KG1 (cell line): ENCODE measurements around the gene PTGIS.
A peak's percentile ranks its signal among the peaks of the same experiment; 100 is the strongest.
"Not testable (repeated sequence)": the region's sequence is repeated elsewhere in the genome, so short reads cannot be mapped to it uniquely, and the experiment has no call there.

Source experiments
- DNase-seq: peaks from one replicate; lab custom pipeline; 2025; lab: John Stamatoyannopoulos, UW

Gene PTGIS

DNA sequence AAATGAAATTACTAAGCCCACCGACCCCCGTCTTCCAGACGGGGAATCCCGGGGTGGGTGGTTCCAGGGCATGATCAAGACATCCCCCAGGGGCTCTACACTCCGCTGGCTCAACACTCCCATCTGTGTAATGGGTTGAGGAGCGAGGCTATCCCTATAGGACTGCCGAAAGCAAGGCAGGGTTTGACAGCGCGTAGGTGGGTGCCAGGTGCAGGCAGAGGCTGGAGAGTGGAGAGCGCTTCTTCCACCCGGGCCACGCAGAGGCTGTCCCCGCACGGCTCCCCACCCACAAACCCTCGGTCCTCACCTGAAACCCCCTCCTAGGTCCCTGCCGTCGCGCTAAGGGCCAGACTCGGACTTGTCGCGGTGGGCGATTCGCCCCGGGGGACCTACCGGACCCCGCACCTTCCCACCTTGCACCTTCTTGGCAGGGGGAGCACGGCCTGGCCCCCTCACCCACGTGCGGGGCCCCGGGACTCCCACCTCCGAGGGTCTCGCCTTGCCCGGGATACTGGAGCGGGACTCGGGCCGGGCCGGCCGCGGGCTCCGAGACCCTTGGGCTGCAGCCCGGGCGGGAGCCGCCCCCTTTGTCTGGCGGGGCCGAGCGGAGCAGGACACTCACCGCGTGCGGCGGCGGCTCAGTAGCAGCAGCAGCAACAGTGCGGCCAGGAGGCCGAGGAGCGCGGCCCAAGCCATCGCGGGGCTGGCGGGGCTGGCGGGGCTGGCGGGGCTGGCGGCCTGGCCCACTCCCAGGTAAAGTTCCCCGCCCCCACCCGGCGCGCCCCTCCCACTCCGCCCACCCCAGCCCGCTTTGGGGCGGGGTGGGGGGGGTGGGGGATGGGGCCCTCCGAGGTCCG, at the start of gene PTGIS:
Gene PTGIS, minus strand, starts transcription at position 717 of the 857 bp plus-strand sequence. Its CDS starts 21 bp downstream, at position 696.
- DNase-seq: no peak

DNA sequence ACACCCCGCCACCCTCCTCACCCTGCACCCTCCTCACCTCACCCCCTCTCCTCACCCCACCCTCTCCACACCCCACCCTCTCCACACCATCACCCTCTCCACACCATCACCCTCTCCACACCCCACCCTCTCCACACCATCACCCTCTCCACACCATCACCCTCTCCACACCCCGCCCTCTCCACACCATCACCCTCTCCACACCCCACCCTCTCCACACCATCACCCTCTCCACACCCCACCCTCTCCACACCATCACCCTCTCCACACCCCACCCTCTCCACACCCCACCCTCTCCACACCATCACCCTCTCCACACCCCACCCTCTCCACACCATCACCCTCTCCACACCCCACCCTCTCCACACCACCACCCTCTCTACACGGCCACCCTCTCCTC, 49.5 kb upstream of the PTGIS start:
- DNase-seq: not testable (repeated sequence)

DNA sequence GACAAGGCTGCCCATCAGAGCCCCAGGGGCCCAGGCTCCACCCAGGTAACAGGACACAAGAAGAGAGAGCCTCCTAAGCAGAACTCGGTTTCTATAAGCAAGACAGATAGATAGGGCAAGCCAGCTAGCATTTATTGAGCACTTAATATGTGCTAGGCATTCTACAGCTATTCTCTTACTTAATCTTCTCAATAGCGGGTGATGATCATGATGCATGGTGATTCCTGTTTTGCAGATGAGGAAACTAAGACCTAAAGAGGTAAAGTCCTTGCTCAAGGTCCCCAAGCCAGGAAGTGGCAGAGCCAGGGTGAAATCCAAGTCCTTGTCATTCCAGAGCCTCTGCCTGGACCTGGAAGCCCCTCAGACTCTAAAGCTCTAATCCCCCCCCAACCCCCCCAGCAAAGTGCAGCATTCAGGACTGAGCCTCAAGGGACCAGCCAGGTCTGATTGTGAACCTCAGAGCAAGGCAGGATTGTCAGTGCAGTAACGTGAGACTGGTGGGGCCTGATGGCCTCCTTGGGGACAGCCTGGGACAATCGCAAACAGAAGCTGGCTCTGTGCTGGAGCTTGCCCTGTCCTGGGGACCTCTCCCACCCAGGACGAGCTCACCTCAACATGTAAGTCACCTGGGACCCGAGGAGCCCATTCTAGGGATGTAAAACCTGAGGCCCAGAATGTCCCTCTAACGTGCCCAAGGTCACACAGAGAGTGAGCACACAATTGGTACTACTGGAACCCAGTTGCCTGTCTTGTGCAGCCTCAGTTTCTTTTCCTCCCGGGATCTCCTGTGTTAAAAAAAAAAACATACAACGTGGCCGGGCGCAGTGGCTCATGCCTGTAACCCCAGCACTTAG, 48.4 kb upstream of the PTGIS start:
- no peak for DNase-seq

DNA sequence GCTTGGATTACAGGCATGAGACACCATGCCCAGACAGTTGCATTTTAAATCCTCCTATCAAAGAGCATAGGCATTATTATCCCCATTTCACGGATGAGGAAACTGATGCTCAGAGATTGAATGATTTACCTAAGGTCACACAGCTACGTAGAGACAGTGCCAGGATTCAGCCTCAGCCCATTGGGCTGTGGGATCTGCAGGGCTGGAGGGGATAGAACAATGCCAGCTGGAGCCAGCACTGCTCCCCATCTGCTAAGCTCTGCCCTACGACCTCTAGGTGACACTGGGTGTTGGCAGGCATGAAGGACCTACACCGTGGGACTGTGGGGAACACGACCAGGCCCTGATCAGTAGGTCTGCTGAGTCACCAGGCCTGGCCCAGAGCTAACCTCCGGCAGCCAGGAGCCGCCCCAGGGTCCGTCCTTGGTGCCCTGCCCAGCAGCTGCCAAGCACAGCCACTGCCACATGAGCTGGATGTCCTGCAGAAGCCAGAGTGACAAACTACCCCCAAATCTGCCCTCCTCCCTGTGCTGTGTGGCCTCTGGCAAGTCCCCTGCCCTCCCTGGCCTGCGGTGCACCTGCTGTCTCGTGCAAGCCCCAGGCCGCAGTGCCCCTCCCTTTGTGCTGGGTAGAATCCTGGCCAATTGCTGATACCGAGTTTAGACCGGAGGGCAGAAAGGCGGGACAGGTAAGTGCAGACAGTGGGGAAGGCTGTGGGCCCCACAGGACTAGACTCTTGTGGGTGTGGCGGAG, 47.6 kb upstream of the PTGIS start:
- DNase-seq: no peak

DNA sequence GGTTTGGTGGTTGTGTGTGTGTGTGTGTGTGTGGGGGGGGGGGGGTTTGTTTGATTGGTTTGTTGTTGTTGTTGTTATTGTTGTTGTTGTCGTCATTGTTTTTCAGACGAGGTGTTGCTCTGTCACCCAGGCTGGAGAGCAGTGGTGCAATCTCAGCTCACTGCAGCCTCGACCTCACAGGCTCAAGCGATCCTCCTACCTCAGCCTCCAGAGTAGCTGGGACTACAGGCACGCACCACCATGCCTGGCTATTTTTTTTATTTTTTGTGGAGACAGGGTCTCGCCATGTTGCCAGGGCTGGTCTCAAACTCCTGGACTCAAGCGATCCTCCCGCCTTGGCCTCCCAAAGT, 47.1 kb upstream of the PTGIS start:
- not testable (repeated sequence) for DNase-seq

DNA sequence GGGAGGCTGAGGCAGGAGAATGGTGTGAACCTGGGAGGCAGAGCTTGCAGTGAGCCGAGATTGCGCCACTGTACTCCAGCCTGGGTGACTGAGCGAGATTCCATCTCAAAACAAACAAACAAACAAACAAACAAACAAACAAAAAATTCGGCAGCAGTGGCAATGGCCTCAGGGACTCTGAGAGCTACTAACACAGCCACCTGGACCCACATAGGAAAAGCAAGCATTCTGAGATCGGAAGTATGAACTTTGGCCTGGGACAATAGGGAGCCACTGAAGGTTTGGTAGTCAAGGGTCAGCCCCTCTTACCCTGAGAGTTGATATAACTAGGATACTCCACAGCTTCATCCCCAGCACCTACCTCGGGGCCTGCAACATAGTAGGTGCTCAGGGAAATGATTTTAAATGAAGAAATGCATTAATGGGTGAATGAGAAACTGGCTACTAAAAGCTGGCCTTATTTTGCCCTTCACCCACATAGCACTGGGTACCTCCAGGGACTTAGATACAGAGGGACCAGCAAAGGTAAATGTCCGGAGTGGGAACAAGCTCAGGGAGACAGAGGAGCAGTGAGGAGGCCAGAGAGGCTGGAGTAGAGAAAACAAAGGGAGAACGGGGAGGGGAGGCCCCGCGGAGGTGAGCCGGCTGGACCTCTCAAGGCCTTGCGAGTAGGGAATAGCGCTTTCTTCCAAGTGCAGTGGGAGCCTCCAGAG, 46.6 kb upstream of the PTGIS start:
- DNase-seq: no peak

DNA sequence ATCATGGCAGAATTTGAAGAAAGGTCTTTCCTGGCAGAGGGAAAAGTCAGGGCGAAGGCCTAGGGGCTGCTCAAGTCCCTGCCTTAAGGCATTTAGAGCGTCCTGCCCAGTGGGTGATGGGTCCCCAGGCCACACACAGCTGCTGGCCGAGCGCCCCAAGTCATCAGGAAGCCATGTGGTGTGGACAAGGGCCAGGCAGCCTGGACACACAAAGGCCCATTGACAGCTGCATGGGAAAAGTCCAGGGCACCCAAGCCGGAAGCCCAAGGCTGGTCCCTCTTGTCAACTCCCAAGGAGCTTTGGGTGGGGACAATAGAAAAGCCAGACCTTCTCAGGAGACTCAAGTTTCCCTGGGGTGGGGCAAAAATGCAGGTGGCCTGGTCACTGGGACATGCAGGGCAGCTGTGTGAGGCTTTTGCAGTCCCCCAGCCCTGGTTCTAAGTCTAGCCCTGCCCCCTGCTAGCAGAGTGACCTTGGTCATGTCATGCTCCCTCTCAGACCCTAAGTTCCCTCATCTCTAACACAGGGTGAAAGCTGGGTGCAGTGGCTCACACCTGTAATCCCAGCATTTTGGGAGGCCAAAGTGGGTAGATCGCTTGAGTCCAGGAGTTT, 44.3 kb upstream of the PTGIS start:
- DNase-seq: no peak

DNA sequence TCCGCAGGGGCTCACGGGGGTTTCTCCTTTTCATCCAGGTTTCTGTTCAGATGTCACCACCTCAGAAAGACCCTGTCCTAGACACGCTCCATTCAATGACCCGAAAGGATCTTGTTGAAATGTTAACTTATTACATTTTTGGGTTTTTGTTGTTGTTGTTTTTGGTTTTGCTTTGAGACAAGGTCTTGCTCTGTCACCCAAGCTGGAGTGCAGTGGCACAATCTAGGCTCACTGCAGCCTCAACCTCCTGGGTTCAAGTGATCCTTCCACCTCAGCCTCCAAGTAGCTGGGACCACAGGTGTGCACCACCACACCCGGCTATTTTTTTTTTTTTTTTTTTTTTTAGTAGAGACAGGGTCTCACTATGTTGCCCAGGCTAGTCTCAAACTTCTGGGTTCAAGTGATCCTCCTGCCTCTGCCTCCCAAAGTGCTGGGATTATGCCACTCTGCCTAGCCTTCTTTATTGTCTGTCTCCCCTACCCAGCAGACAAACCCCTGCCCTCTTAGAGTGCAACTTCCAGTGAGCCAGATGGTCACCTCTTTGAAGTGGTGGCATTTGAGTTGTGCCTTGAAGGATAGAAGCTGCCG, 43.7 kb upstream of the PTGIS start:
- not testable (repeated sequence) for DNase-seq

DNA sequence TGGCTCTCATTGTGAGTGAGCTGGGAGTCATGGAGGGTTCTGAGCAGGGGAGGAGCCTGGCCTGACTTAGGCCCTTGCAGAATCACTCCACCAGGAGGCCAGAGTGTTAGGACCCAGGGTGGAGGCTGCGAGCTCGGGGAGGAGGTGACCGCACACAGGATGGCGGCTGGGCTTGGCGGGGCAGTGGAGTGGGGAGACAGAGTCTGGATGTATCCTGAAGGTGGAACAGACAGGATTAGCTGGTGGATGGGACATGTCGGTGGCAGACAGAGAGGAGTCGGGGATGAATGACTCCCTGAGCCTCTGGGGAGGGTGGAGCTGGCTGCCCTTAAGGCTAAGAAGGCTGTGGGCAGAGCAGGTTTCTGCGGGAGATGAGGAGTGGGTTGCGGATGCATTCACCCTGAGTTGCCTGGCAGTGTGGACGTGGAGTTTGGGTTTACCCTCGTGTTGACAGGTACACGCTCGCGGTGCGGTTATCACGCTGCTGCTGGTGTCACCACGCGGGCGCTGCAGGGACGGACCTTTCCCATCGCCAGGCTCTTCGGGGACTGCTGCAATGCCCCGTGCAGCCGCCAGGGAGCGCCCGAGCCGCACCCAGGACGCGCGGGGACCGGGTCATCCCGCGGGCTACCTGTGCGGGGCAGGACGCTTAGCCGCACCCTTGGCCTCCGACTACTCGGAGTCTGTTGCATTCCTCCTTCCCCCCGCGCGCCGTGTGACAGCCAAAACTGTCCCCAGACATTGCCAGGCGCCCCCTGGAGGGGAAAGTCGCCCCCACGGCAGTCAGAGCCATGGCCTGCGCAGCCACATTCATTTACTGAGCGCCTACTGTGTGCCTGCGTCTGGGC, 43.0 kb upstream of the PTGIS start:
- DNase-seq: peak; percentile 42

DNA sequence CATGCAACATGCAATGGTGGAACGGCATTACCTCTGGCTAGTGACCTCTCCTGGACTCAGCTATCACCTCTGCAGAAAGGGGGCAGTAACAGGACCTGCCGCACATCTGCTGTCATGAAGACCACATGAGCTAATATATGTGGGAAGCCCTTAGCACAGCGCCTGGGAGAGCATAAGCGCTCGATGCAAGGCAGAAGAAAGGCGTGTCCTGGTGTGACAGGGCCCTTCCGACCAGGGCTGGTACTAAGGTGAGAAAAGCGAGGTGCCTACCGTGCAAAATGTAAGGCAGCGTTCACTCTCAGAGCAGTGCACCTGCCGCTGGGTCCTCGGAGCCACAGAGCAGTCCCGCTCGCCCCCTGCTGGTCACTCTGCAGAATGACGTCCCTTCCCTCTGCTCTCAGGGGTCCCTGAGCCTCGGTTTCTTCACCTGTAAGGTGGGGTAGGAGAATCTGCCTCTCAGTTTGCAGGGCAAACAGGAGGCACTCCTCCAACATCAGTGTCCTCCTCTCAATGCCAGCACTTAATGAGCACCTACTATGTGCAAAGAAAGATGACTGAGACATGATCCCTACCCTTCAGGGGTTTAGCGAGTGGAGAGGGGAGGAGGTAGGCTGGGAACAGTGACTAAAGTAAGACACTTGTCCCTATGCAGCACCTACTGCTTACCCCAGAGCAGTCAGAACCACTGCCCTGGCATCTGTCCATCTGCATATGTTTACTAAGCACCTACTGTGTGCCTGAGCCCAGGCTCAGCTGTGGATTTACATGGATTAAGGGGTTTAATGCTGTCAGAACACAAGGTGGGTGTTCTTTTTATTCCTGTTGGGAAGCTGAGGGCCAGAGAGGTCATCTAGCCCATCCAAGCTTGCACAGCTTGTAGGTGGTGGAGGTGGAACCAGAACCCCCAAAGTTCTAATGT, 41.1 kb upstream of the PTGIS start:
- peak; percentile 79 for DNase-seq

DNA sequence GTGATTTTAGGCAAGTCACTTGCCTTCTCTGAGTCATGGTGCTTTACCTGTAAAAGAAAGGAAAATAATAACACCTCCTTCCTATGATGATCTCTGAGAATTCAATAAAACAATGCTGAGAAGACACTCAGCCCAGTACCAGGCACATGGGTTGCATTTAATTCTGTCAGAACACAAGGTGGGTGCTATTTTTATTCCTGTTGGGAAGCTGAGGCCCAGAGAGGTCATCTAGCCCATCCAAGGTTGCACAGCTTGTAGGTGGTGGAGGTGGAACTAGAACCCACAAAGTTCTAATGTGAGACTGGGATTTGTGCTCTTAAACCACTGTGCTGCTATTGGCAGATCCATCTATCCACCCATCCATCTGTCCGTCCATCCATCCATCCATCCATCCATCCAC, 39.6 kb upstream of the PTGIS start:
- DNase-seq: no peak

DNA sequence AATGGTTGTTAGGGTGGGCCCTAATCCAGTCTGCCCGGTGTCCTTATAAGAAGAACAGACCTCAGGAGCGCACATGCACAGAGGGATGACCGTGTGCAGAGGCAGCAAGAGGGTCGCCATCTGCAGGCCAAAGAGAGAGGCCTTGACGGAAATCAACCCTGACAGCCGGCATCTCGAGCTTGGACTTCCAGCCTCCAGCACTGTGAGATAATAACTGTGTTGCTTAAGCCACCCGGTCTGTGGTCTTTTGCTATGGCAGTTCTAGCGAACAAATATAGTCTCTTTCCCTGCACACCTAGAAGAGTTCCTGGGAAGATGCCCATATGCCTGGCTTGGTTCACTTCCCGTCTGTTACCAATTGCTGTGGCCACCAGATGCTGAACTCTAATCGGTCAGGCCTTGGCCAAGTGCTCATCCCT, 35.3 kb upstream of the PTGIS start:
- no peak for DNase-seq

DNA sequence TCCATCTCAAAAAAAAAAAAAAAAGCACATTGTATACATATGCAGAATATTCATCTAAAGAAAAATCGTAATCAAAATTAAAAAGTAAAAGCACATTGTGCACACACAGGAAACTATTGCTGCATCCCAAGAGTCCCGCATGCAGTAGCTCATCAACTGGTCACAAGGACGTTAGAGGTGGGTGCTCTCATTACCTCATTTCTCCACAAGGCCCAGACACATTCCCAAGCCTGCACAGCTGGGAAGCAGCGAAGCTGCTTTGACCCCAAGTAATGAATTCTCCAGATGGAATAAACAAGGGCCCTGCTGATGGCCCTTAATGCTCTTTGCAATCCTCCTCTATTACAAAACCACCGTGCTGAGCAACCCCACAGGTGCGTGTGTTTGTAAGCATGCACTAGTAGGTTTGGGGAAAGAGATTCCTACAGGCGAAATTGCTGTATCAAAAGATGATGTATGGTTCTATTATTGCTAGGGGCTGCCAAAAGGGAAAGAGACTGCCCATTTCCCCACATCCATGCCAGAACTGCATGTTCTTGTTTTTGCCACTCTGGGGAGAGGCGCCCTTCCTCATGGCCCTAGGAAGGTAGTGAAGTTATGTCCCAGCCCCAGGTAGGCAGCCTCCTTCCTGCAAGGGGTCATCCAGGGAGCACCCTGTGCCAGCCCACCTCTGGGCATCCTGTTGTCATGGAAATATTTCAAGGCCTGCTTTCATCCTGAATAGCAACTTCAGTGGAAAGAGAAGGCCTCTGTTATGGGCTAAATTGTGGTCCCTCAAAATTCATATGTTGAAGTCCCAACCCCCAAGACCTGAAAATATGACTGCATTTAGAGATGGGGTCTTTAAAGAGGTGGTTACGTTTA, 34.6 kb upstream of the PTGIS start:
- DNase-seq: no peak

DNA sequence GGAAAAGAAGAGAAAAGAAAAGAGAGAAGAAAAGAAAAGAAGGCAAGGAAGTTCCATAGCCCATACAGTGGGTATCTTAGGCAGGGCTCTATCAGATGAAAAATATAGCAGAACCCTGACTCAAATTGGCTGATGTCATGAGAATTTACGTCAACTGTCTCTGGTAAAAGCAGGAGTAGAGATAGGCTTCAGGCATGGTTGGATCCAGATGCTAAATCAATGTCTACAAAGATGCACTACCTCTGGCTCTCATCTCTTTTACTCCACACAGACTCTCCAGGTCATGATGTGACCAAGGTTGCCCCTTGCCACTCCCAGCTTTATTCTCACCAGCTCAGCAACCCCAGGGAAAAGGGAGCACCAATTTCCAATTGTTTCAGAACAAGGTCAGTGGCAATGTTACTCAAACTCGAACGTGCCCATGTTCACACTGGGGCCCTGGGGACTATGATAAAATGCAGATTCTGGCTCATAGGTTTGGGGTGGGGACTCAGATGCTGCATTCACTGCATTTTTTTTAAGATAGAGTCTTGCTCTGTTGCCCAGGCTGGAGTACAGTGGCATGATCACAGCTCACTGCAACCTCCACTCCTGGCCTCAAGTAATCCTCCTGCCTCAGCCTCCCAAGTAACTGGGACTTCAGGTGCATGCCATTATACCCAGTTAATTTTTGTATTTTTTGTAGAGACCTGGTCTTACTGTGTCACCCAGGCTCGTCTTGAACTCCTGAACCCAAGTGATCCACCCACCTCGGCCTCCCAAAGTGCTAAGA, 33.4 kb upstream of the PTGIS start:
- DNase-seq: no peak

DNA sequence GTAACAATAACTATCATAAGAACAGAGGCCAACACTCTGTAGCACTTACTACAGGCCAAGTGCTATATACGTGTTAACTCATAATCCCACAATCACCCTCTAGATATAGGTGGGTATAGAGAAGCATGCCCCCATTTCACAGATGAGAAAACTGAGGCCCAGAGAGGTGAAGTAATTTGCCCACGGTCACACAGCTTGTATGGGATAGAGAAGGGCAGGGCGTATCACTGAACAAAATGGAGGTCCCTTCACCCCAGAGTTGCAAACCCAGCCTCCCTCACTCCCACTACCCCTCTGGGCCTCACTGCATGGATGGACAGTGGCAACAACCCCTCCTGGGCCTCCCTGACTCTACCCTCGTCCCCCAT, 31.8 kb upstream of the PTGIS start:
- DNase-seq: no peak

DNA sequence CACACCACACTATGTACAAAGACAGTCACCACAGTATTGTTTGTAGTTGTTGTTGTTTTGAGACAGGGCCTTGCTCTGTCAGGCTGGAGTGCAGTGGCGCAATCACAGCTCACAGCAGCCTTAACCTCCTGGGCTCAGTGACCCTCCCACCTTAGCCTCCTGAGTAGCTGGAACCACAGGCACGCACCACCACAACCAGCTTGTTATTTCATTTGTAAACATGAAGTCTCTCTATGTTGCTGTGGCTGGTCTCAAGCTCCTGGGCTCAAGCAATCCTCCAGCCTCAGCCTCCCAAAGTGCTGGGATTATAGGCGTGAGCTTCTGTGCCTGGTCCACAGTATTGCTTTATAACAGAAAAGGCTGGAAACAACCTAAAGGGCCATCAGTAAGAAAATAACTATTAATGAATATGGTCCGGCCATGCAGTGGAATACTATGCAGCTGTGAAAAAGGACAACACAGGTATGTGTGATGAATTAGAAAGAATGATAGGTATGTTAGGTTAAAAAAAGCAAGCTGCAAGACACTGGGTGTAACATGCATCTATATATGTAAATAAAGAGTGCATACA, 30.0 kb upstream of the PTGIS start:
- DNase-seq: no peak
